ENCODE measurements around the gene AUP1. TPM values are rescaled to one million over a fixed set of nuclear protein-coding genes. Genes with fewer than 3 reads are reported as not detected.

AUP1 gene
- total and polyA plus RNA-seq, 2 experiments from 2014 or later = 98.7 to 105 TPM

GRCh38 chr2:74569686-74570085 is 40.2 kb upstream of the AUP1 start:
- H3K36me3 ChIP-seq (ENCODE audit: insufficient read depth) = no peaks in the 10 kb centered on the region
- H4K20me1 ChIP-seq (replicated peaks; ENCODE audit: insufficient read depth) = no peaks in the 10 kb centered on the region; the same call in 1 of the 2 replicates
- TF ChIP-seq ZNF462 (CRISPR knock-in tag; IDR thresholded peaks at IDR 0.05) (no peak), JUNB (IDR thresholded peaks at IDR 0.05; ENCODE audit: unreplicated experiment) (no peak), STAT1 (IDR thresholded peaks at IDR 0.05; ENCODE audit: unreplicated experiment) (no peak), EZH2 (IDR thresholded peaks at IDR 0.05; ENCODE audit: low read depth, unreplicated experiment) (no peak), CTCF (conservative IDR thresholded peaks at IDR 0.05; ENCODE audit: low read depth in 2 of 2) (no peak), ETS1 (IDR thresholded peaks at IDR 0.05) (no peak), REST (IDR thresholded peaks at IDR 0.05; ENCODE audit: unreplicated experiment) (no peak), ZNF331 (CRISPR knock-in tag; IDR thresholded peaks at IDR 0.05; ENCODE audit: low read depth) (no peak), EZH2phosphoT487 (IDR thresholded peaks at IDR 0.05; ENCODE audit: unreplicated experiment) (no peak), CREB1 (CRISPR knock-in tag; IDR thresholded peaks at IDR 0.05; ENCODE audit: low read depth) (no peak), POLR2AphosphoS5 (IDR thresholded peaks at IDR 0.05; ENCODE audit: low read depth) (no peak), NANOG (IDR thresholded peaks at IDR 0.05; ENCODE audit: borderline replicate concordance) (no peak), ZNF114 (CRISPR knock-in tag; IDR thresholded peaks at IDR 0.05) (no peak)
- no peaks in the 10 kb centered on the region for H3K36me3 Mint-ChIP-seq (ENCODE audit: low read depth)
- no peaks in the 10 kb centered on the region for H3K4me1 Mint-ChIP-seq
- H2AFZ ChIP-seq = no peak overlapping the region
- H3K27ac Mint-ChIP-seq = no peak overlapping the region
- H3F3A ChIP-seq (replicated peaks; ENCODE audit: low read depth) = no peaks in the 10 kb centered on the region
- H3K4me3 Mint-ChIP-seq = no peak overlapping the region
- no peak overlapping the region for H3K4me2 ChIP-seq
- ATAC-seq (no peak), DNase-seq (ENCODE audit: low spot score) (no peak)
- H3K79me2 ChIP-seq (replicated peaks; ENCODE audit: insufficient read depth) = no peaks in the 10 kb centered on the region
- no peaks in the 10 kb centered on the region for H3K9me2 ChIP-seq (ENCODE audit: insufficient read depth)
- no peaks in the 10 kb centered on the region for H3K4me1 ChIP-seq (ENCODE audit: insufficient read depth)
- no peak overlapping the region for H3K4me3 ChIP-seq
- peaks cover 1% of the 10 kb centered on the region for H3K27me3 Mint-ChIP-seq (ENCODE audit: insufficient read depth, low read depth, poor library complexity)
- H3K27ac ChIP-seq (ENCODE audit: low read depth) = no peak overlapping the region
- no peaks in the 10 kb centered on the region for H3K27me3 ChIP-seq (ENCODE audit: insufficient read depth)
- H3K9me3 Mint-ChIP-seq = no peaks in the 10 kb centered on the region
